Pulmonary artery endothelial cell (primary cell): ENCODE measurements around the gene ARTN. TPM values are rescaled to one million over a fixed set of nuclear protein-coding genes. Genes with fewer than 3 reads are reported as not detected.
A peak's percentile ranks its signal among the peaks of the same experiment; 100 is the strongest.

Experiments used
- DNase-seq: peaks from one replicate; pipeline ENCODE4 v3.0.0-alpha.2; 2011; ENCODE audit warnings: low read depth, low spot score
- total RNA-seq: library from RNA; depleted of rRNA; stranded (reverse); fragments of >200 nt; gene quantifications from 2 replicates; pipeline ENCODE4 v1.2.3, GENCODE V29; 2014

Gene ARTN
- total RNA-seq, 1 donor from 2014 or later: not detected

- DNase-seq: no peak
These were observed 13.7 kb downstream of the ARTN start for GRCh38 chr1:43947061-43947873.

- no peak for DNase-seq
These were observed 14.4 kb downstream of the ARTN start for GRCh38 chr1:43947874-43948437.

GRCh38 chr1:43949678-43950077 is 16.1 kb downstream of the ARTN start:
- DNase-seq: no peak

GRCh38 chr1:43951021-43951985 is 17.7 kb downstream of the ARTN start:
- DNase-seq: no peak

GRCh38 chr1:43952731-43953346 is 19.2 kb downstream of the ARTN start:
- no peak for DNase-seq

- DNase-seq: no peak
These were observed 19.8 kb downstream of the ARTN start for GRCh38 chr1:43953361-43953760.

GRCh38 chr1:43954036-43954435 is 20.4 kb downstream of the ARTN start:
- DNase-seq: no peak

GRCh38 chr1:43956234-43956633 is 22.6 kb downstream of the ARTN start:
- no peak for DNase-seq

GRCh38 chr1:43957407-43958040 is 23.9 kb downstream of the ARTN start:
- DNase-seq: no peak

GRCh38 chr1:43958351-43959255 is 25.0 kb downstream of the ARTN start:
- DNase-seq: no peak

GRCh38 chr1:43960798-43961197 is 27.2 kb downstream of the ARTN start:
- no peak for DNase-seq

GRCh38 chr1:43961692-43962091 is 28.1 kb downstream of the ARTN start:
- no peak for DNase-seq

- no peak for DNase-seq
These were observed 28.7 kb downstream of the ARTN start for GRCh38 chr1:43962324-43962723.

- DNase-seq: no peak
These were observed 29.4 kb downstream of the ARTN start for GRCh38 chr1:43963006-43963405.

GRCh38 chr1:43963890-43964289 is 30.3 kb downstream of the ARTN start:
- no peak for DNase-seq

- DNase-seq: no peak
These were observed 31.7 kb downstream of the ARTN start for GRCh38 chr1:43965316-43965715.

- no peak for DNase-seq
These were observed 34.8 kb downstream of the ARTN start for GRCh38 chr1:43968348-43968948.

GRCh38 chr1:43969416-43969745 is 35.8 kb downstream of the ARTN start:
- DNase-seq: no peak

- DNase-seq: peak; percentile 92
These were observed 36.3 kb downstream of the ARTN start, which contains the start of gene DPH2 for GRCh38 chr1:43969746-43970466. TSS of gene DPH2 (plus strand) at chr1:43970010. CDS start at chr1:43970176, 166 bp downstream.
